ENCODE data around the gene BPIFA1.

GRCh38 chr20:33257237-33257636 is 21.4 kb downstream of the BPIFA1 start:
- TF ChIP-seq, protein P1, sequence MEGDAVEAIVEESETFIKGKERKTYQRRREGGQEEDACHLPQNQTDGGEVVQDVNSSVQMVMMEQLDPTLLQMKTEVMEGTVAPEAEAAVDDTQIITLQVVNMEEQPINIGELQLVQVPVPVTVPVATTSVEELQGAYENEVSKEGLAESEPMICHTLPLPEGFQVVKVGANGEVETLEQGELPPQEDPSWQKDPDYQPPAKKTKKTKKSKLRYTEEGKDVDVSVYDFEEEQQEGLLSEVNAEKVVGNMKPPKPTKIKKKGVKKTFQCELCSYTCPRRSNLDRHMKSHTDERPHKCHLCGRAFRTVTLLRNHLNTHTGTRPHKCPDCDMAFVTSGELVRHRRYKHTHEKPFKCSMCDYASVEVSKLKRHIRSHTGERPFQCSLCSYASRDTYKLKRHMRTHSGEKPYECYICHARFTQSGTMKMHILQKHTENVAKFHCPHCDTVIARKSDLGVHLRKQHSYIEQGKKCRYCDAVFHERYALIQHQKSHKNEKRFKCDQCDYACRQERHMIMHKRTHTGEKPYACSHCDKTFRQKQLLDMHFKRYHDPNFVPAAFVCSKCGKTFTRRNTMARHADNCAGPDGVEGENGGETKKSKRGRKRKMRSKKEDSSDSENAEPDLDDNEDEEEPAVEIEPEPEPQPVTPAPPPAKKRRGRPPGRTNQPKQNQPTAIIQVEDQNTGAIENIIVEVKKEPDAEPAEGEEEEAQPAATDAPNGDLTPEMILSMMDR (IDR thresholded peaks at IDR 0.05; ENCODE audit: borderline replicate concordance, extremely low read depth, low read length, poor library complexity, severe bottlenecking), result no peak
- no peak for TF ChIP-seq EZH2 (IDR thresholded peaks at IDR 0.05; ENCODE audit: borderline replicate concordance, low read depth, low read length, severe bottlenecking)

All from DND-41 (cell line).